Glutamatergic neuron (in vitro differentiated cells): Measurements from ENCODE around the gene PPOX. TPM values are rescaled to one million over a fixed set of nuclear protein-coding genes. Genes with fewer than 3 reads are reported as not detected.

Source experiments
- DNase-seq: peaks from one replicate; pipeline ENCODE4 v3.0.0; 2022
- H3K27ac Mint-ChIP-seq: one replicate; pipeline ENCODE4 v1.8.0; 2020; ENCODE audit warnings: mild to moderate bottlenecking, mixed read lengths, inconsistent platforms; ENCODE audit not compliant: unreplicated experiment
- H3K27me3 Mint-ChIP-seq: one replicate; pipeline ENCODE4 v1.8.0; 2020; ENCODE audit warnings: mild to moderate bottlenecking, moderate library complexity, mixed read lengths, inconsistent platforms; ENCODE audit not compliant: unreplicated experiment
- H3K36me3 Mint-ChIP-seq: one replicate; pipeline ENCODE4 v1.8.0; 2020; ENCODE audit warnings: mild to moderate bottlenecking, mixed read lengths, inconsistent platforms; ENCODE audit not compliant: unreplicated experiment
- H3K4me1 Mint-ChIP-seq: one replicate; pipeline ENCODE4 v1.8.0; 2020; ENCODE audit warnings: mild to moderate bottlenecking, low read depth, mixed read lengths, inconsistent platforms; ENCODE audit not compliant: unreplicated experiment
- H3K4me3 Mint-ChIP-seq: one replicate; pipeline ENCODE4 v1.8.0; 2020; ENCODE audit warnings: mild to moderate bottlenecking, mixed read lengths, inconsistent platforms; ENCODE audit not compliant: unreplicated experiment
- H3K9me3 Mint-ChIP-seq: one replicate; pipeline ENCODE4 v1.8.0; 2020; ENCODE audit warnings: mild to moderate bottlenecking, moderate library complexity, mixed read lengths, inconsistent platforms; ENCODE audit not compliant: unreplicated experiment
- CTCF ChIP-seq: fragments of 200-600 bp; sonication (generic); IDR thresholded peaks from one replicate; pipeline ENCODE4 v1.5.0; 2021; ENCODE audit not compliant: partially characterized antibody, unreplicated experiment
- total RNA-seq: library from RNA; stranded (reverse); fragmentation: NEBNext Ultra II Directional; extraction: Animal tissue kit (Norgen Biotek cat#: 25700); gene quantifications from one replicate; pipeline ENCODE4 v1.2.1, GENCODE V29; 2021; ENCODE audit not compliant: unreplicated experiment

Gene PPOX
- total RNA-seq, 1 donor from 2014 or later: 53.2 TPM

DNA sequence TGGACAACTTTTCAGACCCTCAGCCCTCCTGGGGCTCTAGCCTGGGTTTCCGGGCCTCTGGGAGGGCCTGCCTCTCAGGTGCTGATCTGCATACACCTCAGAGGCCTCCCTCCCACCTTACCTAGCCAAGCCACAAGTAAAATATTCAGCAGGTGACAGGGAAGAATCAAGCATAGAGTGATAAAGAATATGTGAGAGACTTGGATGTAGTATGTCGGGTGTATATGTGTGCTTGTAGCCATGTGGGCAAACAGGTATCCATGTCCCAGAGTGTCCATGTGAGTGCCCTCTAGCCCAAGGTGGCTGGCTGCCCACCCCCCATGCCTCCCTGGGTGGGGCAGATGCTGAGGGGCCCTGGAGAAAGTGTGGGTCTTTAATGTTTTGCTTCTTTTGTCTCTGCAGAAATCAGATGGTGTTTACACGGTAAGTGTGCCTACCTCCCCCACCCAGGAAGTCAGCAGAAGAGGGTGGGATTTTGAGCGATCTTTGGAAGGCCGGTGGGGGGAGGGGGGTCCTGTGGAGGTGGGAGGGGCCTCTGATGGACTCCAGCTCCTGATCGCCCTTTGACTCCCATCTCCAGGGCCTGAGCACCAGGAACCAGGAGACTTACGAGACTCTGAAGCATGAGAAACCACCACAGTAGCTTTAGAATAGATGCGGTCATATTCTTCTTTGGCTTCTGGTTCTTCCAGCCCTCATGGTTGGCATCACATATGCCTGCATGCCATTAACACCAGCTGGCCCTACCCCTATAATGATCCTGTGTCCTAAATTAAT is 52.3 kb downstream of the PPOX start:
- TF ChIP-seq CTCF: no peak
- Mint-ChIP-seq H3K4me1 (no peaks in the 10 kb centered on the region), H3K4me3 (no peak overlapping the region)

GRCh38 chr1:161219078-161219892 is 53.1 kb downstream of the PPOX start:
- no peak overlapping the region for H3K4me3 Mint-ChIP-seq
- H3K27me3 Mint-ChIP-seq: peaks cover 1% of the 10 kb centered on the region
- DNase-seq: no peak
- TF ChIP-seq CTCF: no peak
- no peak overlapping the region for H3K27ac Mint-ChIP-seq
- peaks cover 4% of the 10 kb centered on the region for H3K9me3 Mint-ChIP-seq
- no peaks in the 10 kb centered on the region for H3K36me3 Mint-ChIP-seq
- no peaks in the 10 kb centered on the region for H3K4me1 Mint-ChIP-seq

More for the DNA sequence above, 52.3 kb downstream of the PPOX start:
- Mint-ChIP-seq H3K27ac (no peak overlapping the region), H3K36me3 (no peaks in the 10 kb centered on the region), H3K9me3 (peaks cover 5% of the 10 kb centered on the region), H3K27me3 (peaks cover 2% of the 10 kb centered on the region)
- no peak for DNase-seq

DNA sequence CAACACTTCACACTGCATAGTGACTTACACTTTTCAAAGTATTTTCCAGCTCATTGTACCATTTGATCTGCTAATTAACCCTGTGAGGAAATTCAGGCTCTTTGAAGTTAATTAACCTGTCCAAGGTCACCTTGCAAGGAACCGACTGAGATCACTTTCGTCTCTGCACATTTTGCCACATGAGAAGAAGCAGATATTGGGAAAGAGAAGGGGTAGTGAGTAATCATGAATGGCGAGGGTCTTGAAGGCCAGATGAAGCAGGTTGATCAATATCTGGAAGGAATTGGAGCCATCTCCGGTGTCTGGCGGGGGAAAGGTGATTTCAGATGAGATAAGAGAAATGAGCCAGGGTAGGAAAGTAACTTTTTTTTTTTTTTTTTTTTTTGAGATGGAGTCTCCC is 53.8 kb downstream of the PPOX start:
- no peak for TF ChIP-seq CTCF
- Mint-ChIP-seq H3K9me3 (peaks cover under 1% of the 10 kb centered on the region), H3K27me3 (no peaks in the 10 kb centered on the region), H3K36me3 (no peaks in the 10 kb centered on the region), H3K27ac (no peak overlapping the region), H3K4me3 (no peak overlapping the region), H3K4me1 (no peaks in the 10 kb centered on the region)
- DNase-seq: no peak

Other genes with a start within 250 kb of the PPOX start
- gene ITLN2, start 211.6 kb upstream of the PPOX start, total RNA-seq: not detected
- gene F11R, start 145.3 kb upstream of the PPOX start, total RNA-seq: 7.7 TPM
- gene TSTD1, start 127.5 kb upstream of the PPOX start, total RNA-seq: 24.2 TPM
- 158 TPM for gene USF1, start 120.4 kb upstream of the PPOX start, total RNA-seq
- not detected for gene ARHGAP30, start 96.5 kb upstream of the PPOX start, total RNA-seq
- 0.39 TPM for gene NECTIN4, start 76.9 kb upstream of the PPOX start, total RNA-seq
- gene KLHDC9, start 68.1 kb upstream of the PPOX start, total RNA-seq: 10.9 TPM
- gene PFDN2, start 48.4 kb upstream of the PPOX start, total RNA-seq: 83.7 TPM
- gene NIT1, start 48.3 kb upstream of the PPOX start, total RNA-seq: 40.2 TPM
- gene DEDD, start 33.8 kb upstream of the PPOX start, total RNA-seq: 34.6 TPM
- 59.2 TPM for gene UFC1, start 12.4 kb upstream of the PPOX start, total RNA-seq
- gene USP21, start 6.9 kb upstream of the PPOX start, total RNA-seq: 21.5 TPM
- gene B4GALT3, start 11.1 kb downstream of the PPOX start, total RNA-seq: 35.7 TPM
- gene ADAMTS4, start 32.6 kb downstream of the PPOX start, total RNA-seq: 12.3 TPM
- gene NDUFS2, start 35.9 kb downstream of the PPOX start, total RNA-seq: 112 TPM
- gene FCER1G, start 48.9 kb downstream of the PPOX start, total RNA-seq: 1.3 TPM
- not detected for gene APOA2, start 57.2 kb downstream of the PPOX start, total RNA-seq
- gene TOMM40L, start 59.6 kb downstream of the PPOX start, total RNA-seq: 20.7 TPM
- gene NR1I3, start 71.8 kb downstream of the PPOX start, total RNA-seq: not detected
- gene PCP4L1, start 92.3 kb downstream of the PPOX start, total RNA-seq: 1.1 TPM
- gene MPZ, start 143.5 kb downstream of the PPOX start, total RNA-seq: 16.4 TPM
- 170 TPM for gene SDHC, start 148.0 kb downstream of the PPOX start, total RNA-seq
- gene CFAP126, start 201.4 kb downstream of the PPOX start, total RNA-seq: not detected